H9 (cell line): ENCODE results near the gene USP37. TPM values are rescaled to one million over a fixed set of nuclear protein-coding genes. Genes with fewer than 3 reads are reported as not detected.

Source experiments
- DNase-seq: peaks from one replicate; pipeline ENCODE4 v3.0.0-alpha.2; 2017
- H2AFZ ChIP-seq: one replicate; pipeline ENCODE4 v1.6.1; 2013; ENCODE audit warnings: mild to moderate bottlenecking, low read length, control low read depth, moderate library complexity
- H2AK5ac ChIP-seq: 2 replicates; pipeline ENCODE4 v1.6.1; 2013; ENCODE audit warnings: low read length, control low read depth, mixed read lengths; ENCODE audit not compliant: insufficient read length
- H2BK120ac ChIP-seq: one replicate; pipeline ENCODE4 v1.6.1; 2013; ENCODE audit warnings: low read depth, mild to moderate bottlenecking, low read length, control low read depth, inconsistent platforms; ENCODE audit not compliant: poor library complexity, severe bottlenecking
- H2BK12ac ChIP-seq: 2 replicates; pipeline ENCODE4 v1.6.1; 2013; ENCODE audit warnings: low read length, control low read depth, mixed read lengths, low read depth; ENCODE audit not compliant: insufficient read length
- H2BK15ac ChIP-seq: 2 replicates; pipeline ENCODE4 v1.6.1; 2013; ENCODE audit warnings: low read depth, low read length, control low read depth
- H2BK20ac ChIP-seq: one replicate; pipeline ENCODE4 v1.6.1; 2013; ENCODE audit warnings: low read depth, mild to moderate bottlenecking, low read length, control low read depth, inconsistent platforms; ENCODE audit not compliant: poor library complexity, severe bottlenecking
- H2BK5ac ChIP-seq: 2 replicates; pipeline ENCODE4 v1.6.1; 2013; ENCODE audit warnings: low read length, control low read depth, mixed read lengths; ENCODE audit not compliant: insufficient read length
- H3K14ac ChIP-seq: 2 replicates; pipeline ENCODE4 v1.6.1; 2013; ENCODE audit warnings: low read length, control low read depth; ENCODE audit not compliant: insufficient read depth
- H3K18ac ChIP-seq: 2 replicates; pipeline ENCODE4 v1.6.1; 2013; ENCODE audit warnings: low read depth, mild to moderate bottlenecking, mixed read lengths, low read length, control low read depth; ENCODE audit not compliant: insufficient read length
- H3K23ac ChIP-seq: 2 replicates; pipeline ENCODE4 v1.6.1; 2013; ENCODE audit warnings: low read length, control low read depth, mixed read lengths, low read depth; ENCODE audit not compliant: insufficient read length
- H3K23me2 ChIP-seq: 2 replicates; pipeline ENCODE4 v1.6.1; 2013; ENCODE audit warnings: low read depth, mild to moderate bottlenecking, mixed read lengths, low read length, control low read depth; ENCODE audit not compliant: insufficient read length, poor library complexity, severe bottlenecking
- H3K27ac ChIP-seq: 2 replicates; pipeline ENCODE4 v1.5.1; 2013; ENCODE audit warnings: low read length, control low read depth, mixed read lengths, low read depth; ENCODE audit not compliant: insufficient read length
- H3K27me3 ChIP-seq: 2 replicates; pipeline ENCODE4 v1.6.1; 2013; ENCODE audit warnings: low read length, control low read depth, inconsistent platforms; ENCODE audit not compliant: insufficient read depth
- H3K4ac ChIP-seq: 2 replicates; pipeline ENCODE4 v1.6.1; 2013; ENCODE audit warnings: low read depth, mild to moderate bottlenecking, control low read depth, inconsistent platforms, low read length, moderate library complexity
- H3K4me1 ChIP-seq: 2 replicates; pipeline ENCODE4 v1.6.1; 2013; ENCODE audit warnings: low read length, control low read depth, inconsistent platforms; ENCODE audit not compliant: insufficient read depth
- H3K4me2 ChIP-seq: 2 replicates; pipeline ENCODE4 v1.6.1; 2013; ENCODE audit warnings: low read length, control low read depth, mixed read lengths; ENCODE audit not compliant: insufficient read length, insufficient read depth
- H3K56ac ChIP-seq: 2 replicates; pipeline ENCODE4 v1.6.1; 2013; ENCODE audit warnings: low read depth, mild to moderate bottlenecking, mixed read lengths, low read length, control low read depth; ENCODE audit not compliant: insufficient read length
- H3K79me1 ChIP-seq: 2 replicates; pipeline ENCODE4 v1.6.1; 2013; ENCODE audit warnings: low read depth, mild to moderate bottlenecking, moderate library complexity, low read length, control low read depth, inconsistent platforms; ENCODE audit not compliant: insufficient read depth, poor library complexity, severe bottlenecking
- H3K79me2 ChIP-seq: 2 replicates; pipeline ENCODE4 v1.6.1; 2013; ENCODE audit warnings: low read length, control low read depth, inconsistent platforms; ENCODE audit not compliant: insufficient read depth
- H3K9ac ChIP-seq: 2 replicates; pipeline ENCODE4 v1.6.1; 2013; ENCODE audit warnings: low read length, control low read depth, mixed read lengths; ENCODE audit not compliant: insufficient read length; ENCODE audit errors: extremely low read depth
- H3K9me3 ChIP-seq: one replicate; pipeline ENCODE4 v1.6.1; 2013; ENCODE audit warnings: low read depth, low read length, inconsistent platforms; ENCODE audit not compliant: control insufficient read depth
- H3T11ph ChIP-seq: one replicate; pipeline ENCODE4 v1.6.1; 2013; ENCODE audit warnings: mild to moderate bottlenecking, low read length, control low read depth, inconsistent platforms
- H4K20me1 ChIP-seq: one replicate; pipeline ENCODE4 v1.6.1; 2013; ENCODE audit not compliant: control insufficient read depth, insufficient read length, insufficient read depth
- H4K5ac ChIP-seq: 2 replicates; pipeline ENCODE4 v1.6.1; 2013; ENCODE audit warnings: low read depth, mild to moderate bottlenecking, mixed read lengths, low read length, control low read depth; ENCODE audit not compliant: insufficient read length
- H4K8ac ChIP-seq: replicated peaks from 2 replicates; pipeline ENCODE4 v1.6.1; 2013; ENCODE audit warnings: low read length, control low read depth, mixed read lengths, low read depth; ENCODE audit not compliant: insufficient read length
- H4K91ac ChIP-seq: 2 replicates; pipeline ENCODE4 v1.6.1; 2013; ENCODE audit warnings: low read depth, mild to moderate bottlenecking, moderate library complexity, mixed read lengths, low read length, control low read depth; ENCODE audit not compliant: insufficient read length
- H3K27ac Mint-ChIP-seq, 3 experiments: 2 replicates in 2 of 3; 3 replicates in 1 of 3; pipeline ENCODE4 v1.8.0; 2020 to 2021; ENCODE audit warnings: mixed read lengths in 3 of 3, mild to moderate bottlenecking in 1 of 3, moderate library complexity in 1 of 3
- H3K27me3 Mint-ChIP-seq: 2 replicates; pipeline ENCODE4 v1.8.0; 2021; ENCODE audit warnings: low read depth, mild to moderate bottlenecking, moderate library complexity, mixed read lengths
- H3K36me3 Mint-ChIP-seq, 3 experiments: 2 replicates in 2 of 3; 3 replicates in 1 of 3; pipeline ENCODE4 v1.8.0; 2020 to 2021; ENCODE audit warnings: low read depth in 3 of 3, mixed read lengths in 3 of 3; ENCODE audit not compliant: insufficient read depth in 1 of 3
- H3K4me1 Mint-ChIP-seq, 2 experiments: 2 replicates each; pipeline ENCODE4 v1.8.0; 2020; ENCODE audit warnings: mixed read lengths in 2 of 2
- H3K4me3 Mint-ChIP-seq, 2 experiments: 2 replicates in 1 of 2; 3 replicates in 1 of 2; pipeline ENCODE4 v1.8.0; 2020 to 2021; ENCODE audit warnings: mild to moderate bottlenecking in 2 of 2, mixed read lengths in 2 of 2, moderate library complexity in 1 of 2
- H3K9me3 Mint-ChIP-seq, 2 experiments: 2 replicates in 1 of 2; 3 replicates in 1 of 2; pipeline ENCODE4 v1.8.0; 2020; ENCODE audit warnings: mild to moderate bottlenecking in 2 of 2, mixed read lengths in 2 of 2, moderate library complexity in 1 of 2
- CTCF ChIP-seq: fragments of 200-600 bp; sonication (generic); conservative IDR thresholded peaks from 3 replicates; pipeline ENCODE4 v1.8.0; 2021; ENCODE audit warnings: antibody characterized with exemption, mild to moderate bottlenecking
- WGBS: extraction: QIAGEN DNeasy Blood & Tissue Kit; methylation state at CpG from one replicate; pipeline ENCODE4 v1.1.7; 2013; ENCODE audit warnings: missing lambda C conversion rate, low lambda C conversion rate, mixed read lengths; ENCODE audit not compliant: insufficient read length; ENCODE audit errors: extremely low coverage; 5-methylcytosine and 5-hydroxymethylcytosine counted together
- total RNA-seq: library from RNA; stranded (reverse); gene quantifications from 2 replicates; pipeline ENCODE4 v1.2.1, GENCODE V29; 2021

Gene USP37
- total RNA-seq, 1 experiment from 2014 or later, result 34.9 TPM

DNA sequence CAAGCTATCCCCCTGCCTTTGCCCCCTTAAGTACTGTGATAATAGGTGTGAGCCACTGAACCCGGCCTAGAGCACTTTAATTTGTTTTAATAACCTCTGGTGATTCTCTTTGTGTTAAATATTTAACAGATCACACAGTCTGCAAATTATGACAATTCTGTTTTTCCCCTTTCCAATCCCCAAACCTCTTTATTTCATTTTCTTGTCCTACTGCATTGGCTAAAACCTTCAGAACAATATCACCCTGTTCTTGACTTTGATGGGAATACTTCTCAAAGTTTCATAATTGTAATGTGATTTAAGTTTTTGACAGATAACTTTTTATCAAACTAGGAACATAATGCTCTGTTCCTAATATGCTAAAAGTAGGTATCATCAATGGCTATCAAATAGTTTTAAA, 44.5 kb downstream of the USP37 start:
- Histone ChIP-seq H2BK5ac (no peak overlapping the region), H3K27ac (no peak overlapping the region), H2AFZ (no peak overlapping the region), H4K5ac (no peak overlapping the region), H2BK20ac (no peak overlapping the region), H2AK5ac (no peak overlapping the region), H2BK12ac (no peak overlapping the region), H3K14ac (no peak overlapping the region), H3K79me1 (no peaks in the 10 kb centered on the region), H3K4me2 (no peak overlapping the region), H3K27me3 (no peaks in the 10 kb centered on the region), H2BK120ac (no peak overlapping the region), H4K8ac (no peak overlapping the region), H3K4me1 (no peaks in the 10 kb centered on the region), H3K79me2 (no peaks in the 10 kb centered on the region), H3K23ac (no peak overlapping the region), H4K20me1 (no peaks in the 10 kb centered on the region), H2BK15ac (no peak overlapping the region), H4K91ac (no peak overlapping the region), H3K18ac (no peak overlapping the region), H3K9me3 (no peaks in the 10 kb centered on the region), H3T11ph (no peak overlapping the region), H3K4ac (no peak overlapping the region), H3K23me2 (no peaks in the 10 kb centered on the region), H3K9ac (no peak overlapping the region), H3K56ac (no peak overlapping the region)
- WGBS, result no CpG with 5 or more reads among the region's 1 CpG
- DNase-seq, result no peak
- Mint-ChIP-seq H3K4me1 (no peaks in the 10 kb centered on the region), H3K9me3 (peaks cover 2 to 6% of the 10 kb centered on the region in 2 experiments; a peak in 3 of 5 replicates), H3K4me3 (no peak overlapping the region), H3K27ac (no peak overlapping the region), H3K27me3 (no peaks in the 10 kb centered on the region), H3K36me3 (peaks cover 36 to 66% (median 58%) of the 10 kb centered on the region in 3 experiments)
- no peak for TF ChIP-seq CTCF
